ENCODE measurements around the gene BCO1.

The BCO1 gene

DNA sequence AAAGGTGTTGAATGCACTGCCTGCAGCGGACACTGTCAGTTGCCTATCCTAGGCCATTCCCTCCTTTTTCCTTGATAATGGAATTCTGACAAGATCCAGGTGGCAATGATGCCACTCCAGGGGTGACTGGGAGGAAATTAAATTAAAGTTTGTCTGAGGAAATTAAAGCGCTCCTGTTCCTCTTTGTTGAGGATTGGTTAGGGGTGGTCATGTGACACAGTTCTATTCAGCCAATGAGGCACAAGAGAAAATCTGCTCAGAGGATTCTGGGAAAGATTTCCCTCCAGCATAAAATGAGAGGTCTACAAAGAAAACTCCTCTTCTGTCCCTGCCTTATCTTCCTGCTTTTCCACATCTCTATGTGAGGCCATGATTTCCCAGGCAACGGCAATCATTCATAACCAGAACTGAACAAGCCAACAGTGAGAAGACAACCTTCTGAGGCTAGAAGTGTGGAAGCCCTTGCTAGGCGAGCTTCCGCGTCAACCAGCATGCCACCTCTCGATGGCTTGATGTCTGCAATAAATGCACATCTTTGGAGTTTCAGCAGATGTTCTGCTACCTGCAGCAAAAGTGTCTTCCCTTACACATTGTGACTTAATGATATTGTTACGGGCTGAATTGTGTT, 5.6 kb upstream of the BCO1 start:
- no peak for DNase-seq (ENCODE audit: low read depth)

DNA sequence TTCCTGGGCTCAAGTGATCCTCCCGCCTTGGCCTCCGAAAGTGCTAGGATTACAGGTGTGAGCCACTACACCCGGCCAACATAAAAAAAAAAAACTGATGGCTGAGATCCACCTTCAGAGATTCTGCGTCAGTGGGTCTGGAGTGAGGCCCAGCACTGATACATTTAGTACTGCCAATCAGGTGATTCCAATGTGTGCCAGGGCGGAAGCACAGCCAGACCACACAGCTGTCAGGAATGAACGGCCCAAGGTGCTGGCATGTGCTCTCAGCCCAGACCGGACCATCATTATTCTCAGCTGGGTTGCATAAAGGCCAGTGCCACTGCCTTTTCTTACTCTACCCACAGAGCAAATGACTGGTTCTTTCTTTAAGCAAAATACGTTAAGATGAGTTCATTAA, 1.2 kb upstream of the BCO1 start:
- DNase-seq (ENCODE audit: low read depth) = no peak

DNA sequence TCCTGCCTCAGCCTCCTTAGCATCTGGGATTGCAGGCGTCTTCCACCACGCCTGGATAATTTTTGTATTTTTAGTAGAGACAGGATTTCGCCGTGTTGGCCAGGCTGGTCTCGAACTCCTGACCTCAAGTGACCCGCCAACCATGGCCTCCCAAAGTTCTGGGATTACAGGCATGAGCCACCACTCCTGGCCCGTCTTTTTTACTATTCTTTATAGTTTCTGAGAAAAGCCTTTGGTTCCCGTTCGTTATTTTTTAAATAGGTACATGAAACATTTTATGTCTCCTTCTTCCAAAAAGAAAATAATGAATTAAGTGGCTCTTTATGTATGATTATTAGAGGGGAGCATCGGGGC, 570 bp upstream of the BCO1 start:
- no peak for DNase-seq (ENCODE audit: low read depth)

DNA sequence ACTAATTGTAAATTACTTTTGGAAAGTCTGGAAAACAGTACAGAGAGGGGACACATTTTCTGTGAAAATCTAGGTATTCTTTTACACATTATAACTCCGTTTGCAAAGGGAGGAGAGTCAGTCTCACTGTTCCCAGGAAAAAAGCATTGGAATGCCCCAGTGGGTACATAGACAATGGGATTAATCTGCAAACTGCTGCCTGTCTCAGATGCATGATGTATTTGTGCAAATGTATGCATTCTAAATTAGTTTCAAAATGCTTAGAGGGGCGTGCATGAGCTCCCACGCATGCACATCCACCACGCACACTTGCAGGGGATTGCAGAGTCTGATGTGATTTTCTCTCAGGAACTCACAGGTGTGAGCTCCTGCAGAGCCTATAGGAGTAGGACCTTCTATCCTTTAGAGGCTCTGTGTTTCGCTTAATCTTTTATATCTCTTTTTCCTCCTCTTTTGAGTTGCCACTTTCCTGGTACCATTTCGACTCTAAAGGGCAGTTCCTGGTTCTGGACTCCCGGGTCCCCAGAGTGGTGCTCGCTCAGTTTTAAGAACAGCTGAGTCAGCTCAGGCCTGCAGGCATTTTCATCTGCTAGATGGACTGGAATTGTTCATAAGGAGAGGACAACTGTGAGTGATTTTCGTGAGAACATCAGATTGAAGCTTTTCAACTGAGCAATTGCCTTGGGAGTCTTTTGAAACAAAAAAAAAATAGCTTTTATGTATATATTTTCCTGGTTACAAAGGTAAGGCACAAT, 1.1 kb downstream of the BCO1 start:
- no peak for DNase-seq (ENCODE audit: low read depth)

DNA sequence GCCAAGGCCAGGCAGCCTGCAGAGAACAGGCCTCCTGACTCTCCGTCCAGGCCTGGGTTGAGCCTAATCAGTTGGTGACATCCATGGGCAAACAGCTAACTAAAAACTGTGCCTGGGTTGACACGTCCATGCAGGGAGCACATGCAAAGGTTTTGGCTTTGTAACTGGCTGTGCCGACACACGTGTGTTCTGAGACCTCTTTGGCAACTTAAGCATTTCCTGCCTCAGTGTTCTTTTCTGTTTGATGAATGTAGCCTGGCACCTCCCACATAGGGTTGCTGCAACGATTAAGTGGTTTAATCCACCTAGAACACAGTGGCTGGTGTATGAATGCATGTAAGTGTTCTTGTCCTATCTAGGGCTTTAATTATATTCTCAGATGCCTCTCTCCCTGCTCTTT, 3.2 kb downstream of the BCO1 start:
- no peak for DNase-seq (ENCODE audit: low read depth)

DNA sequence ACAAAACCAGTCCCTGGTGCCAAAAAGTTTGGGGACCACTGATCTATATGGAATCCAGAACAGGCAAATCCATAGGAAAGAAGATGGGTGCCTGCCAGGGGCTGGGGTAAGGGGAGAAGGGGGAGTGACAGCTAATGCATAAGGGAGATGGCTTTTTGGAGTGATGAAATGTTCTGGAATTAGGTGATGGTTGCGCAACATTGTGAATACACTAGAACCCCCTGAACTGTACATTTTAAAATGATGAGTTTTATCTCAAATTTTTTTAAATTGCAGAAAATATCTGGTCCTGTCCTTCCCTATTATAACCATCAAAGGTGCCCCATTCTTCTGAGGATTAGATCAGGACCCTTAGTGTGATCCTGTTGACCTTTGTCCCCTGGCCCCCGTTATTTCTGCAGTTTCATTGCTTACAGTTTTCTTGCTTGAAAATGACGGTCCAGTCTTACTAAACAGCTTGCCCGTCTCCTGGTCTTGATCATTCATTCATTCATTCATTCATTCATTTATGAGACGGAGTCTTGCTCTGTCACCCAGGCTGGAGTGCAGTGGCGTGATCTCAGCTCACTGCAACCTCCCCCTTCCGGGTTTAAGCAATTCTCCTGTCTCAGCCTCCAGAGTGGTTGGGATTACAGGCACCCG, 4.6 kb downstream of the BCO1 start:
- DNase-seq (ENCODE audit: low read depth) = no peak

DNA sequence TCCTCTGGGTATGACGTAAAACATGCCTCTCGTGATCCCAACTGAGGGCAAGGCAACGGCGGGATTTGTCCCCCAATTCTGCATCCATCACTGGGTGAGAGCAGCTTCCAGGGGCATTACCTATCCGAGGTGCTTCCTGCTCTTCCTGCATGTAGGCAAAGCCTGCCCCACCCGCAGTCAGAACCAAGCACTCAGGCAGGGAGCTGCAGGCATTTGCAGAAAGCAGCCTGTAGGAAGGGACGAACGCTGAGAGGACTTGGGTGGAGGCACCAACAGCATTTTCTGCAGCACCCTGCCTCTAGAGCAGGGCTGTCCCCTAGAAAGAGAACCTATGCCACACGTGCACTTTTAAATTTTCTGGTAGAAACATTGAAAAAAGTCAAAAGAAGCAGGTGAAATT, 5.5 kb downstream of the BCO1 start:
- DNase-seq (ENCODE audit: low read depth) = no peak

DNA sequence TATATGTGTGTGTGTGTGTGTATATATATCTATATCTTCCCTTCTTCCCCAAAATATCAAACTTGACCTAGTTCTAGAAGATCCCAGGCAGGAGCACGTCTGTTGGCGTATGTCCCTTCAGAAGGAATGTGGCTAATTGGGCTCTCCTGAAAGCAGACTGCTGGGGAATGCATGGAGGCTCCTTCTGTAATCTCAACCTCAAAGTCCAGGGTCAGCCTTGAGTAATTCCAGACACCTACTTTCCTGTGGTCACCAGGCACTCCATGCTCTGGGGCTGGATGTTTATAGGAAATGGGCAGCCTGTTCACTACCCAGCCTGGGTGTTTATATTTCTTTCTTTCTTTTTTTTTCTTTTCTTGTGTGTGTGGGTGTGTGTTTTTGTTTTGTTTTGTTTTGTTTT, 13.4 kb downstream of the BCO1 start:
- DNase-seq (ENCODE audit: low read depth) = peak; percentile 14

DNA sequence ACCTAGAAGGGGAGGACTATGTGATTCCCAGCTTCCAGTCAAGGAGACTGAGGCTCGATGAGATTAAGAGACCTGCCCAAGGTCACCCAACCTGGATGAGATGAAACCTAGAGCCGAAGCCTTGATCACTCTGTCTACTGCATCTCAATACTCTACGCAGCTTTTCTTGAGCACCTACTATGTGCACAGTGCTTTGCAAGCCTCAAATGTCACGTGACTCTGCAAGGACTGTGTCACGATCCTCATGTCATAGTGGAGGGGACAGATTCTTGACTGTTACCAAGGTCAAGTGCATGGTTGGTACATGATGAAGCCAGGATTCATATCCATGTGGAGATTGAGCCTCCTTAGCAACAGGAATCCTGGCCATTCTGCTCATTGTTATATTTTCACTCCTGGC, 14.7 kb downstream of the BCO1 start:
- no peak for DNase-seq (ENCODE audit: low read depth)

DNA sequence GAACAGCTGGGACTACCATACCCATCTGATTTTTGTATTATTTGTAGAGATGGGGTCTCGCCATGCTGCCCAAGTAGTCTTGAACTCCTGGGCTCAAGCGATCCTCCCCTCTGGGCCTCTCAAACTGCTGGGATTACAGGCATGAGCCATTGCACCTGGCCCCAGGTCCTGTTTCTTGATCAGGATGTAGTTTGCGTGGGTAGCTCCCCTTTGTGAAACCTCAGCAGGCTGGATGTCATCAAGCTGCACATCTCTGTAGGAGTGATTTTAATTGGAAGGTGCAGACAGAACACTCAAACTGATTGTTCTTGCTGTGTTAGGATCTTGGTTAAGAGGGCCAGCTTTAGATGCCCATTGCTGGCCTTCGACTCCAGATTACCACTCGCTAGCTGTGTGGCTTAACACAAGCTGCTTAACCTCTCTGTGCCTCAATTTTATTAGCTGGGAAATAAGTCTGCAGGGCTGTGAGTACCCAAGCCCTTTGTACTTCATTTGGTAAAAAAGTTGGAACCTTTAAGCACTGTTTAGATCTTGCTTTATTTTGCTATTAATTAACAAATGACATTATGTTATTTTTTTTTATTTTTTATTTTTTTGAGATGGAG, 16.5 kb downstream of the BCO1 start:
- no peak for DNase-seq (ENCODE audit: low read depth)

DNA sequence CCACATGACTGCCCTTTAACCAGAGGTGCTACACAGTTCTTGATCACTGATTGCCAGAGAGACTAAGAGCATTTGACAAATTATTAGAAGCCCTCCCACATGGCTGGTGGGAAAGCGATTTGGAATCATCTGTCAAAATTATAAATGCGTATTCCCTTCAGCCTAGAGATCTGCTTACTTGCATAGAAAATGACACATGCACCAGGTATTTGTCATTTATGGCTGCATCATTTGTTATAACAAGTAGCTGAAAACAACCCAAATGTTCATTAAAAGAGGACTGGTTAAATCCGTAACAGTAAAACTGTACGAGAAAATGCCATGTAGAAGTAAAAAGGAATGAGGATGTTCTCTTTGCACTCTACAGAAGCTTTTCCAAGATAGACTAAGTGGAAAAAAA, 21.4 kb downstream of the BCO1 start:
- no peak for DNase-seq (ENCODE audit: low read depth)

DNA sequence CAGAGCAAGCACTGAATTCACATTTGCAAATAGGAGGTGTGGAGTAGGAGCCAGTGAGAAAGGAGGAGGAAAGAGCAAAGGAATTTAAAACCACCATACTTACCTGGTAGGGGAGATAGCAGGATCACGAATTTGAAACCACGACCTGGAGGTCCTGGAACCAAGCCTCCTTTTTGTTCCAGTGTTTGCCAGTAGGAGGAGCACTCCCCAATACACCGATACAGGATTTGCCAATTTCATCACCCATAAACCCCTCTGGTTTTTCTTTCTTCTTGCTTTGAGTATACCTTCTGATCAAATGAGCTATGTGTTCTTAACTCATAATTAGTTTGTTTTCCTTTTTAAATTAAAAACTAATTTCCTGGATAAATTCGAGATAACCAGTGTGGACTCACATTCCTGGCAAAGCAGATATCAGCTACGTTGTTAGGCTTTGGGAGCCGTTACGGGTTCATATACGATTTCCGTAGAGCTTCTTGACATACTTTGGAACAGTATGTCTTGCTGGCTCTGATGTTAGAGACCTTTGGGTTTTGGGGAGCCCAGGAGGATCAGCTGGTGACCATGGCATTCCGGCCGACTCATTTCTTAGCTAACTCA, 22.7 kb downstream of the BCO1 start:
- peak; percentile 40 for DNase-seq (ENCODE audit: low read depth)

DNA sequence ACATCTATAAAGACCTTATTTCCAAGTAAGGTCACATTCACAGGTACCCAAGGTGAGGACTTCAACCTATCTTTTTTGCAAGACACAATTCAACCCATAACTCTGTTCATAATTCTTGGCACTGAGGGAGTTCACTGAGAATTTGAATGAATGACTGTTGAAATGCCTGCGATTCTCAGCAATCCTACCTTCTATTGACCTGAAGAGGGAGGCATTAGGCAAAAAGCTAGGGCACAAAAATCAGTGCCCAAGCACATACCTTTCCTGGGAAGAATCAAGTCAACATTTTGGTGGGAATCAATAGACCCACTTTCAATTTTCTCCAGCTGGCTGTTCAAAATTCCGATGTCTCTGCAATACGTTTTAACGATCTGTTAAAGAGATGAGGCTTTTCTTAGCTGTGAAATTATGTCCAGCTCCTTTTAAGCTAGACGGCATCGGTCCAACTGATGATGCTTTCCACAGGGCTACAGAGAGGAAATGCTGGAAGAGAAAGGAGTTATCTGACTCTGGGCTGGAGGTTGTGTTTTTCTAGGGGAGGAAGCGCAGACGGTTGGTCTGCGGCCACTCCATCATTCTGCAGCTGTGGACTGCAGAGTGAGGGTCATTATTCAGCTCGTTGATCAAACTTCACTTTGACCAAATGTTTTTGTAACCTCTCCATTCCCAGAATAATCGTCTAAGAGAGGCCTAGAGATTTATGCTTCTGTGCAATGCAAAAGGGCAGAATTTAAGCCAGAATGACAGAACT, 25.2 kb downstream of the BCO1 start:
- peak; percentile 36 for DNase-seq (ENCODE audit: low read depth)

DNA sequence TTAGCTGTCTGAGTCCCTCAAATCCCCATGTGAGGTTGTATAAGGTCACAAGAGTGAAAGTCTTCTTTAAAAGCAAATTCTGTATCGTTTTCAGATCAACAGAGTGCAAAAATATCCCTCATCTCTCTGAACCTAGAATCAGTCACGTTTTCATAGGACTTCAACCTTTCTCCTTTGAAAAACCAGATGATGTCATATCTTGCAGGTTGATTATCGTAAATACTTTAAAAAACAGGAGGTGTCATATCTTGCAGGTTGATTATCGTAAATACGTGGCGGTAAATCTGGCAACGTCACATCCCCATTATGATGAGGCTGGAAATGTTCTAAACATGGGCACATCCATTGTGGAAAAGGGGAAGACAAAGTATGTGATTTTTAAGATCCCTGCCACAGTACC, 25.9 kb downstream of the BCO1 start:
- DNase-seq (ENCODE audit: low read depth) = no peak

DNA sequence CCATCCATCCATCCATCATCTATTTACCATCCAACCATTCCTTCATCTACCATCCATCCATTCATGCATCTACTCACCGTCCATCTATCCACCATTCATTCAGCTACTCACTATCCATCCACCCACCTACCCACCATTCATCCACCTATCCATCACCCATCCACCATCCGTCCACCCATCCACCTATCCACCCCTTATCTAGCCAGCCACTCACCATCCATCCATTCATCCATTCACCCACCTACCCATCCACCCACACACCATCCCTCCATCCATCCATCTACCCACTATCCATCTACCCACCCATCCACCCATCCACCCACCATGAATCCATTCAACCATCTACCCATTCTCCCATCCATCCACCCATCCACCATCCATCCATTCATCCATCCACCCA, 26.6 kb downstream of the BCO1 start:
- DNase-seq (ENCODE audit: low read depth) = no peak

DNA sequence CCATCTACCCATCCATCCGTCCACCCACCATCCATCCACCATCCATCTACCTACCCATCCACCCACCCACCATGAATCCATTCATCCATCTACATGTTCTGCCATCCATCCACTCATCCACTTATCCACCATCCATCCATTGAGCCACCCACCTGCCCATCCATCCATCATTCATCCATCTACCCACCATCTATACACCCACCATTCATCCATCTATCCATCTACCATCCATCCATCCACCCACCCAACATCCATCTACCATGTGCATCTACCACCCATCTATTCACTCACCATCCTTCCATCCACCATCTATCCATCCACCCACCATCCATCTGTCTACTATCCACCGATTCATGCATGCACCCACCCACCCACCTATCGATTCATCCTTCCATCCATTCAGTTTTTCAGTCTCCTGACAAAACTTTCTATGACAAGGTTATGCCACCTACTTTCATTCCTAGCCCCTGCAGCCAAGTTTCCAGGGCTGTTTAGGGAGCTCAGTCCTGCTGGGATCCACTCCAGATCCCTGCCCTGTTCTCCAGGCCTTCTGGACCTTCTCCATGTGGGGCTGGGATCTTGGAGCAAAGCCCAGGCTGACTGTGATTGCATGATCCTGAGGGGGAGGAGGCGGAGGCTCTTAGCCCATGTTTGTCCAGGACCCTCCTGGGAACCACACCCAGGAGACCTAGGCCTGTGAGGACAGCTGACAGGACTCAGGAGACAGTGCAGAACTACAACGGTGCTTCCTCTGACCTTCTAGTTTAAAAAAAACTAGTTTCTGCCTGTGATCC, 27.4 kb downstream of the BCO1 start:
- no peak for DNase-seq (ENCODE audit: low read depth)

DNA sequence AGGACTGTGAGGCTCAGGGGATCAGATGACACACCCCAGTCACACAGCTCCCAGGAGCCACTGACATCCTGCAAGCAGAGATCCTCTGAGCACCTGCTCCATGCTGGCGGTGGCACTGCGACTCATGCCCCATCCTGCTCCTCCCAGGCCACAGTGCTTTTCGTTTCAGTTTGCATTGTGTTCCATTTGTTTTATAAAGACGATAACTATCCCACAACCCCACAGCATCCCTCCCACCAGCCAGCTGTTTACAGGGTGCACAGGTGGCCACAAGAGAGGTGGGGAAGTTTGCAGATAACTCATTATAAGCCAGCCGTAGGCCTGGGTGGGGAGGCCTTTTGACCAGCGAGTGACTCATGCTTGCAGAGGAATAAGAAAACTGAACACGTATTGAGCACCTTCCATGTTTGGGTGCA, 28.2 kb downstream of the BCO1 start:
- peak; percentile 15 for DNase-seq (ENCODE audit: low read depth)

DNA sequence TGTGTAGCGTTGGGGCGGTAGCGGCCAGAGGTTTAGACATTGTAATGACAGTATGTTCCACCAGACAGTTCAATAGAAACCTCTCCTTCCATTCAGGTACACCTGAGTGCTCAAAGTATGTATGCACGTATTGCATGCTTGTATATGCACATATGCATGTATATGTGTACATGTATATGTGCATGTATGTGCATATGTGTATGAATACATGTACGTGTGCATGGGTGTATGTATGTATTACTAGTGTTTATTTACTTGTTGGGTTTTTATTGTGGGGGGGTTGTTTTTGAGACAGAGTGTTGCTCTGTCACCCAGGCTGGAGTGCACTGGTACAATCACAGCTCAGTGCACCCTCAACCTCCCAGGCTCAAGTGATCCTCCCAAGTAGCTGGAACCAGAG, 30.0 kb downstream of the BCO1 start:
- DNase-seq (ENCODE audit: low read depth) = no peak

DNA sequence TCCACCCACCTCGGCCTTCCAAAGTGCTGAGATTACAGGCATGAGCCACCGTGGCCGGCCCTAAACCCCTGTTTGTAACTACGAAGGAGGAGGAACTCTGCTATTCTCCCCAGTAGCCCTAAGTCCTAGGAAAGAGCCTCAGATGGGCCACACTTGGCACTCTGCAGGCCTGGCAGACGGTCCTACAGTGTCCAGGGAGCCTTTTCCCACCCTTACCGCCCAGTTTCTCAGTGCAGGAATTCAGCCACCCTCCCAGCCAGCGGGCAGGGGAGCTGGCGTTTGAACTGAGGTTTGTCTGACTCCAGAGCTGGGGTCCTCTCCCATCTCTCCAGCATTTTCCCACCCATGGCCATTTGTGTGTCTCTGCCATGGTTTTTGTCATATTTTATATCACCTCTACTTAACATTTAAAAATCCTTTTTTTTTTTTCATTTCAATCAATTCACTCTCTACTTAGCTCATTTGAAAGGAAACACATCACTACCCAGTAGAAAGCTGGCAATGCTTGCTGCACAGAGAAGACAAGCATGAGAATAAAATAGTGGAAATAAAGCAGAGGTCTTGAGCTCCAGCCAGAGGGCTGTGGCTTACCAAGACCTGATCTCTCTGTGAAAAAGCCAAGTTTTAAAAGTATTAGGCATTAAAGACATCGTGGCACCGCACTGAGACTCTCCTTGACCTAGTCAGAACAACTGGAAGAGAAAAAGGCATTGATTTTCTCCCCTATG, 34.9 kb downstream of the BCO1 start:
- no peak for DNase-seq (ENCODE audit: low read depth)

DNA sequence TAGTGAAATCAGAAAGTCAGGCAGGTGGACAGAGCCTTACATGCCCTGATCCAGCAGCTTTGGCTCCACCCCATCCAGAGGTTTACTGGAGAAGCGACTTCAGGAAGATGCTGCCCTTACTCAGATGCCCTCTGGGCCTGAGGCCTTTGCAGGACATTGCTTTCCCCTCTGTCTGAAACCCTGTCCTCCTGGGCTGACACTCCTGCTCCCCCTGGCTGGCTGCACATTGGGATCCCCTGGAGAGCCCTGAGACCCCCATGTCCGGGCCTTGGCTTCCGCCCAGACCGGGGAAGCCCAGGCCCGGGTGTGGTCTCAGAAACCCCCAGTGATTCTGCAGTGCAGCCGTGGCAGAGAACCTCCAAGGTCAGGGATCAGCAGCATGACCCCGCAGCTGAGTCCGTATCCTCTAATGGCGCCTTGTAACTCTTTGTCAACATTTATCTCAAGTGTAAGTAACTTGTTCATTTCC, 36.6 kb downstream of the BCO1 start:
- DNase-seq (ENCODE audit: low read depth) = no peak
